WERI-Rb-1 (cell line): ENCODE data around the gene SIRPB1.
"Not testable (repeated sequence)": the region's sequence is repeated elsewhere in the genome, so short reads cannot be mapped to it uniquely, and the experiment has no call there.

ENCODE experiments used
- DNase-seq: peaks from one replicate; pipeline ENCODE4 v3.0.0-alpha.2; 2020
- H3K27ac ChIP-seq: fragments of 250-450 bp; sonication (Bioruptor Pico); 2 replicates; pipeline ENCODE4 v1.5.1; 2020; ENCODE audit warnings: mild to moderate bottlenecking, moderate library complexity
- H3K27me3 ChIP-seq: fragments of 250-450 bp; sonication (Bioruptor Pico); 2 replicates; pipeline ENCODE4 v1.5.1; 2021; ENCODE audit warnings: mild to moderate bottlenecking, low read depth, moderate library complexity; ENCODE audit not compliant: insufficient read depth, severe bottlenecking
- H3K36me3 ChIP-seq: fragments of 250-450 bp; sonication (Bioruptor Pico); 2 replicates; pipeline ENCODE4 v1.5.1; 2020; ENCODE audit warnings: mild to moderate bottlenecking, moderate library complexity
- H3K4me3 ChIP-seq: 2 replicates; pipeline ENCODE4 v1.5.1; 2011; ENCODE audit warnings: low read depth, mild to moderate bottlenecking, control low read depth, low read length
- H3K9me3 ChIP-seq: fragments of 250-450 bp; sonication (Bioruptor Pico); 2 replicates; pipeline ENCODE4 v1.5.1; 2021; ENCODE audit warnings: mild to moderate bottlenecking, moderate library complexity; ENCODE audit not compliant: severe bottlenecking
- CTCF ChIP-seq: IDR thresholded peaks from 2 replicates; pipeline ENCODE4 v1.5.1; 2011; ENCODE audit warnings: low read depth, mild to moderate bottlenecking, control low read depth, inconsistent platforms, low read length

SIRPB1 gene

GRCh38 chr20:1616858-1617434, 2.9 kb downstream of the SIRPB1 start:
- no peak for DNase-seq
- TF ChIP-seq CTCF = no peak
- H3K27ac ChIP-seq = no peak overlapping the region

GRCh38 chr20:1610404-1610803, 9.4 kb downstream of the SIRPB1 start:
- not testable (repeated sequence) for H3K9me3 ChIP-seq, H3K4me3 ChIP-seq, H3K36me3 ChIP-seq, H3K27me3 ChIP-seq, DNase-seq, H3K27ac ChIP-seq

More at GRCh38 chr20:1616858-1617434, 2.9 kb downstream of the SIRPB1 start:
- Histone ChIP-seq H3K27me3 (peaks cover 31% of the 10 kb centered on the region), H3K4me3 (no peak overlapping the region), H3K9me3 (no peaks in the 10 kb centered on the region), H3K36me3 (no peaks in the 10 kb centered on the region)

- not testable (repeated sequence) for H3K27me3 ChIP-seq, H3K9me3 ChIP-seq, H3K36me3 ChIP-seq, H3K4me3 ChIP-seq, H3K27ac ChIP-seq, DNase-seq
Measured at GRCh38 chr20:1608678-1609347, 11.0 kb downstream of the SIRPB1 start.

GRCh38 chr20:1600736-1601135, 19.1 kb downstream of the SIRPB1 start:
- Histone ChIP-seq H3K36me3 (no peaks in the 10 kb centered on the region), H3K9me3 (no peaks in the 10 kb centered on the region), H3K27me3 (no peaks in the 10 kb centered on the region), H3K4me3 (no peak overlapping the region), H3K27ac (no peak overlapping the region)
- DNase-seq = no peak
- TF ChIP-seq CTCF = no peak

GRCh38 chr20:1595333-1595732, 24.5 kb downstream of the SIRPB1 start:
- H3K4me3 ChIP-seq = no peak overlapping the region
- no peak for TF ChIP-seq CTCF
- no peak overlapping the region for H3K27ac ChIP-seq
- no peaks in the 10 kb centered on the region for H3K27me3 ChIP-seq
- no peaks in the 10 kb centered on the region for H3K36me3 ChIP-seq
- DNase-seq = no peak
- no peaks in the 10 kb centered on the region for H3K9me3 ChIP-seq

GRCh38 chr20:1588533-1589460, 31.0 kb downstream of the SIRPB1 start:
- no peaks in the 10 kb centered on the region for H3K27me3 ChIP-seq
- H3K9me3 ChIP-seq = no peaks in the 10 kb centered on the region
- no peak for DNase-seq
- no peak overlapping the region for H3K4me3 ChIP-seq
- H3K36me3 ChIP-seq = no peaks in the 10 kb centered on the region
- H3K27ac ChIP-seq = no peak overlapping the region
- TF ChIP-seq CTCF = no peak
